Ecto neural progenitor cell (in vitro differentiated cells): Measurements from ENCODE around the gene FRS2.
"Not testable (repeated sequence)": the region's sequence is repeated elsewhere in the genome, so short reads cannot be mapped to it uniquely, and the experiment has no call there.

Experiments used
- DNase-seq: peaks from one replicate; pipeline ENCODE4 v3.0.0-alpha.2; 2018; ENCODE audit warnings: low spot score

Gene FRS2

GRCh38 chr12:69470189-69471075, at the start of gene FRS2:
Gene FRS2, plus strand, starts transcription at chr12:69470388. Its CDS starts 98,643 bp downstream, at chr12:69569031.
- DNase-seq = peak; percentile 97

GRCh38 chr12:69421548-69421947, 48.6 kb upstream of the FRS2 start:
- DNase-seq = no peak

- DNase-seq = no peak
Observed at GRCh38 chr12:69423037-69423905, 46.9 kb upstream of the FRS2 start.

GRCh38 chr12:69425417-69425816, 44.8 kb upstream of the FRS2 start:
- DNase-seq = no peak

- no peak for DNase-seq
Observed at GRCh38 chr12:69428351-69429073, 41.7 kb upstream of the FRS2 start.

- no peak for DNase-seq
Observed at GRCh38 chr12:69430942-69431590, 39.1 kb upstream of the FRS2 start.

- DNase-seq = no peak
Observed at GRCh38 chr12:69431591-69432222, 38.5 kb upstream of the FRS2 start.

- no peak for DNase-seq
Observed at GRCh38 chr12:69433653-69434052, 36.5 kb upstream of the FRS2 start.

- DNase-seq = no peak
Observed at GRCh38 chr12:69435644-69436043, 34.5 kb upstream of the FRS2 start.

GRCh38 chr12:69437073-69437472, 33.1 kb upstream of the FRS2 start:
- DNase-seq = no peak

GRCh38 chr12:69438539-69438938, 31.6 kb upstream of the FRS2 start:
- DNase-seq = no peak

- DNase-seq = no peak
Observed at GRCh38 chr12:69440016-69440415, 30.2 kb upstream of the FRS2 start.

GRCh38 chr12:69440886-69441285, 29.3 kb upstream of the FRS2 start:
- DNase-seq = no peak

GRCh38 chr12:69442894-69443293, 27.3 kb upstream of the FRS2 start:
- DNase-seq = no peak

GRCh38 chr12:69443916-69444315, 26.3 kb upstream of the FRS2 start:
- no peak for DNase-seq

- DNase-seq = no peak
Observed at GRCh38 chr12:69447892-69448291, 22.3 kb upstream of the FRS2 start.

GRCh38 chr12:69452598-69453132, 17.5 kb upstream of the FRS2 start:
- not testable (repeated sequence) for DNase-seq

GRCh38 chr12:69456239-69456638, 13.9 kb upstream of the FRS2 start:
- no peak for DNase-seq

- no peak for DNase-seq
Observed at GRCh38 chr12:69457433-69457832, 12.8 kb upstream of the FRS2 start.

GRCh38 chr12:69459477-69459876, 10.7 kb upstream of the FRS2 start:
- no peak for DNase-seq

- DNase-seq = no peak
Observed at GRCh38 chr12:69464428-69464827, 5.8 kb upstream of the FRS2 start.
